Fibroblast of gingiva (primary cell): ENCODE data around the gene APOBEC3G.
"Not testable (repeated sequence)": the region's sequence is repeated elsewhere in the genome, so short reads cannot be mapped to it uniquely, and the experiment has no call there.

Experiments
- DNase-seq: peaks from one replicate; pipeline ENCODE4 v3.0.0-alpha.2; 2011; ENCODE audit warnings: low read depth

APOBEC3G gene

DNA sequence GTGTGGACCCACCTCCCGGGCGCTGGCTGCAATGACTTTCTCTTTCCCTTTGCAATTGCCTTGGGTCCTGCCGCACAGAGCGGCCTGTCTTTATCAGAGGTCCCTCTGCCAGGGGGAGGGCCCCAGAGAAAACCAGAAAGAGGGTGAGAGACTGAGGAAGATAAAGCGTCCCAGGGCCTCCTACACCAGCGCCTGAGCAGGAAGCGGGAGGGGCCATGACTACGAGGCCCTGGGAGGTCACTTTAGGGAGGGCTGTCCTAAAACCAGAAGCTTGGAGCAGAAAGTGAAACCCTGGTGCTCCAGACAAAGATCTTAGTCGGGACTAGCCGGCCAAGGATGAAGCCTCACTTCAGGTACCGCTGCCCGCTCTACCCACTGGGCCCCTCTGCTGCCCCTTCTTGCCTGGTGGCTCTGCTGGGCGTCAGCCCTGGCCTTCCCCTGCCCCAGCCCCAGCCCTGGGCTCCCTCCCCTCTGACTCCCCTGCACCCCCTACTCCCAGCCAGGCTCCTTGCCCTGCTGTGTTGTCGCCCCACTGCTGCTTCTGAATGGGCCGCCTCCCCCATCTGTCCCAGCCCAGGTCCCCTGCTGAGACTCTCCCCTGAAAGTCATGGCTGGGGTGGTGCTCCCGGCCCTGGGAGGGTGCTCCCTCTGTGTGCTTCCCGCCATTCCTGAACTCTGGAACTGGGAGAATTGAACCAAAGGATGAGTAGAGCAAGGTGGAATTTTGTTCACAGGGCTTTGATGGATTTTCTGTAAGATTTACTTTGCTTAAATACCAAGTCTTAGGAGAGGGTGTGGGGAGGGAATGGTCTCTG, at the start of gene APOBEC3G:
APOBEC3G (plus strand) TSS at position 250 of the 815 bp plus-strand sequence; CDS start at position 337, 87 bp downstream.
- peak; percentile 62 for DNase-seq

DNA sequence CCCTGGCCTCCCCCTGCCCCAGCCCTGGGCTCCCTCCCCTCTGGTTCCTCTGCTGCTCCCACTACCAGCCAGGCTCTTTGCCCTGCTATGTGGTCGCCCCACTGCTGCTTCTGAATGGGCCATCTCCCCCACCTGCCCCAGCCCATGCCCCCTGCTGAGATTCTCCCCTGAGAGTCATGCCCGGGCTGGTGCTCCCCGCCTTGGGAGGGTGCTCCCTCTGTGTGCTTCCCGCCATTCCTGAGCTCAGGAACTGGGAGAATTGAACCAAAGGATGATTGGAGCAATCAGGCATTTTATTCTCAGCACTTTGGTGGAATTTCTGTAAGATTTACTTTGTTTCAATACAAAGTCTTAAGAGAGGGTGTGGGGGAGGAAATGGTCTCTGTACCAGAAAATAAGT, 49.4 kb upstream of the APOBEC3G start:
- DNase-seq, result no peak

GRCh38 chr22:39028281-39028680, 48.8 kb upstream of the APOBEC3G start:
- DNase-seq, result no peak

GRCh38 chr22:39029227-39029626, 47.8 kb upstream of the APOBEC3G start:
- no peak for DNase-seq

DNA sequence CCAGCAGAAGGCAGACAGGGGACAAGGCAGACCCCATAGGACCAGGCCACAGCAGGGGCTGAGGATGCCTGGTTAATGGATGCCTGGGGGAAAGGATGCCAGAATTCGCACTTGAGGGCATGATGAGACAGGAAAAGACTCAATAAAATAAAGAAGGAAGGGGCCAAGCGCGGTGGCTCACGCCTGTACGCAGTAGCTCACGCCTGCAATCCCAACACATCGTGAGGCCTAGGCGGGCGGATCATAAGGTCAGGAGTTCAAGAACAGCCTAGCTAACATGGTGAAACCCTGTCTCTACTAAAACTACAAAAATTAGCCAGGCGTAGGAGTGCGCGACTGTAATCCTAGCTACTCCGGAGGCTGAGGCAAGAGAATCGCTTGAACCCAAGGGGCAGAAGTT, 46.4 kb upstream of the APOBEC3G start:
- no peak for DNase-seq

DNA sequence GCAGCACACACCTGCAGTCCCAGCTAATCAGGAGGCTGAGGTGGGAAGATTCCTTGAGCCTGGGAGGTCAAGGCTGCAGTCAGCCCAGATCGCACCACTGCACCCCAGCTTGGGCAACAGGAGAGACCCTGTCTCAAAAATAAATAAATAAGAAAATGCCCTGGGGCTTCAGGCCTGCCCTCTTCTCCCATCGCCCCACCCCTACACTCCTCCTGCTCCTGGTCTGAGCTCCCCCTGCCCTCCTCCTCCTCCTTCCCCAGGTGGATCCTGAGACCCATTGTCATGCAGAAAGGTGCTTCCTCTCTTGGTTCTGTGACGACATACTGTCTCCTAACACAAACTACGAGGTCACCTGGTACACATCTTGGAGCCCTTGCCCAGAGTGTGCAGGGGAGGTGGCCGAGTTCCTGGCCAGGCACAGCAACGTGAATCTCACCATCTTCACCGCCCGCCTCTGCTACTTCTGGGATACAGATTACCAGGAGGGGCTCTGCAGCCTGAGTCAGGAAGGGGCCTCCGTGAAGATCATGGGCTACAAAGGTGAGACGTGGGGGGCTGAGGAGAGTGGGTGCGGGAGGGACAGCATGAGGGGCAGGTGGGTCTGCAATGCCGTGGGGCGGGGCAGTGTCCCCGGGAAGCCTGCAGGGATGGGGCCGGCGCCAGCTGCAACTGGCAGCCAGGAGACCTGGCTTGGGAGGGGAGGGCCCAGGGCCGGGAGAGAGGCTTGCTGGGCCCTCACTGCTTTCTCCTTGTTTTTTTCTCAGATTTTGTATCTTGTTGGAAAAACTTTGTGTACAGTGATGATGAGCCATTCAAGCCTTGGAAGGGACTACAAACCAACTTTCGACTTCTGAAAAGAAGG, 45.4 kb upstream of the APOBEC3G start:
- not testable (repeated sequence) for DNase-seq

GRCh38 chr22:39037071-39037470, 40.0 kb upstream of the APOBEC3G start:
- DNase-seq, result not testable (repeated sequence)

GRCh38 chr22:39039306-39040126, 37.6 kb upstream of the APOBEC3G start:
- DNase-seq, result no peak

- not testable (repeated sequence) for DNase-seq
Observed at GRCh38 chr22:39040155-39040537, 36.9 kb upstream of the APOBEC3G start.

DNA sequence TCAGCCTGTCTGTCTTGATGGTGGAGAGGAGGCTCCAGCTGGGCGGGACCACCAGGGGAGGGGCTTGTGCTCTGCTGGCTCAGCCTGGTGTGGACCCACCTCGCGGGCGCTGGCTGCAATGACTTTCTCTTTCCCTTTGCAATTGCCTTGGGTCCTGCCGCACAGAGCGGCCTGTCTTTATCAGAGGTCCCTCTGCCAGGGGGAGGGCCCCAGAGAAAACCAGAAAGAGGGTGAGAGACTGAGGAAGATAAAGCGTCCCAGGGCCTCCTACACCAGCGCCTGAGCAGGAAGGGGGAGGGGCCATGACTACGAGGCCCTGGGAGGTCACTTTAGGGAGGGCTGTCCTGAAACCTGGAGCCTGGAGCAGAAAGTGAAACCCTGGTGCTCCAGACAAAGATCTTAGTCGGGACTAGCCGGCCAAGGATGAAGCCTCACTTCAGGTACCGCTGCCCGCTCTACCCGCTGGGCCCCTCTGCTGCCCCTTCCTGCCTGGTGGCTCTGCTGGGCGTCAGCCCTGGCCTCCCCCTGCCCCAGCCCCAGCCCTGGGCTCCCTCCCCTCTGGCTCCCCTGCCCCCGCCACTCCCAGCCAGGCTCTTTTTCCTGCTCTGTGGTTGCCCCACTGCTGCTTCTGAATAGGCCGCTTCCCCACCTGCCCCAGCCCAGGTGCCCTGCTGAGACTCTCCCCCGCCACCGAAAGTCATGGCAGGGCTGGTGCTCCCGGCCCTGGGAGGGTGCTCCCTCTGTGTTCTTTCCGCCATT, 36.4 kb upstream of the APOBEC3G start, which contains the start of gene APOBEC3F:
APOBEC3F (plus strand) TSS at position 327 of the 759 bp plus-strand sequence; CDS start at position 424, 97 bp downstream.
- peak; percentile 50 for DNase-seq

DNA sequence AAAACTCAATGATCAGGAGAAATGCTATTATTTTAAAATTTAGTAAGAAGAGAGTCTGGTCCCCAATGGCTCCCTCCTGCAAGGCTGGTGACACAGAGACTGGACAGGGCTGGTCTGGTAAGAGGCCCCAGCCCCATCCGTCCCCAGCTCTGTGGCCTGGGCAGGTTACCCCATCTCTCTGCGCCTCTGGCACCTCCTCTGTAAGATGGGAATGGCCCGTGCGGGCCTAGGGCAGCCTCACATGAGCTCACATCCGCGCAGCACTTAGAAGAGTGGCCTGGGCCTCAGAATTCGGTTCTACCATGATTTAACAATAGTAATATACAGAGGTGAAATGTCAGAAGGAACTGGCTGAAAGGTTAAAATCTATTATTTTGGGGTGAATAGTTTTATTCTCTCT, 35.2 kb upstream of the APOBEC3G start:
- DNase-seq, result no peak

GRCh38 chr22:39043063-39043462, 34.0 kb upstream of the APOBEC3G start:
- DNase-seq, result not testable (repeated sequence)

DNA sequence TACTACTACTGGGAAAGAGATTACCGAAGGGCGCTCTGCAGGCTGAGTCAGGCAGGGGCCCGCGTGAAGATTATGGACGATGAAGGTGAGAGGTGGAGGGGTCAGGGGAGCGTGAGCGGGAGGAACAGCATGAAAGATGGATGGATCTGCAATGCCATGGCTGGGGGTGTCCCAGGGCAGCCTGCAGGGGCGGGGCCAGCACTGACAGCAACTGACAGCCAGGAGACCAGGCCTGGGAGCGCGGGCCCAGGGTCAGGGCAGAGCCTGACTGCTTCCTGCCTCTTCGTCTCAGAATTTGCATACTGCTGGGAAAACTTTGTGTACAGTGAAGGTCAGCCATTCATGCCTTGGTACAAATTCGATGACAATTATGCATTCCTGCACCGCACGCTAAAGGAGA, 31.9 kb upstream of the APOBEC3G start:
- not testable (repeated sequence) for DNase-seq

DNA sequence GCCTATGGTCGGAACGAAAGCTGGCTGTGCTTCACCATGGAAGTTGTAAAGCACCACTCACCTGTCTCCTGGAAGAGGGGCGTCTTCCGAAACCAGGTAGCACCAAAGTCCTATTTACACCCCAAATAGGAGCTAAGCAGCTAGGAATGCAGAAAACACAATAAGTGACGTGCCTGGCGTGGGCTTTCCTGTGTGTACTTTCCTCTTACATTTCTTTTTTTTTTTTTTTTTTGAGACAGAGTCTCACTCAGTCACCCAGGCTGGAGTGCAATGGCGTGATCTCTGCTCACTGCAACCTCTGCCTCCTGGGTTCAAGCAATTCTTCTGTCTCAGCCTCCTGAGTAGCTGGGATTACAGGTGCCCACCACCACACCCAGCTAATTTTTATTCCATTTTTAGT, 27.6 kb upstream of the APOBEC3G start:
- DNase-seq, result not testable (repeated sequence)

DNA sequence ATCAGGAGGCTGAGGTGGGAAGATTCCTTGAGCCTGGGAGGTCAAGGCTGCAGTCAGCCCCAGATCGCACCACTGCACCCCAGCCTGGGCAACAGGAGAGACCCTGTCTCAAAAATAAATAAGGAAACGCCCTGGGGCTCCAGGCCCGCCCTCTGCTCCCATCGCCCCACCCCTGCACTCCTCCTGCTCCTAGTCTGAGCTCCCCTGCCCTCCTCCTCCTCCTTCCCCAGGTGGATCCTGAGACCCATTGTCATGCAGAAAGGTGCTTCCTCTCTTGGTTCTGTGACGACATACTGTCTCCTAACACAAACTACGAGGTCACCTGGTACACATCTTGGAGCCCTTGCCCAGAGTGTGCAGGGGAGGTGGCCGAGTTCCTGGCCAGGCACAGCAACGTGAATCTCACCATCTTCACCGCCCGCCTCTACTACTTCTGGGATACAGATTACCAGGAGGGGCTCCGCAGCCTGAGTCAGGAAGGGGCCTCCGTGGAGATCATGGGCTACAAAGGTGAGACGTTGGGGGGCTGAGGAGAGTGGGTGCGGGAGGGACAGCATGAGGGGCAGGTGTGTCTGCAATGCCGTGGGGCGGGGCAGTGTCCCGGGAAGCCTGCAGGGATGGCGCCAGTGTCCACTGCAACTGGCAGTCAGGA, 25.1 kb upstream of the APOBEC3G start:
- DNase-seq, result not testable (repeated sequence)

- DNase-seq, result no peak
Observed at GRCh38 chr22:39055658-39056057, 21.4 kb upstream of the APOBEC3G start.

GRCh38 chr22:39061290-39061689, 15.8 kb upstream of the APOBEC3G start:
- not testable (repeated sequence) for DNase-seq

GRCh38 chr22:39061951-39062350, 15.1 kb upstream of the APOBEC3G start:
- not testable (repeated sequence) for DNase-seq

GRCh38 chr22:39063904-39064303, 13.2 kb upstream of the APOBEC3G start:
- DNase-seq, result not testable (repeated sequence)

DNA sequence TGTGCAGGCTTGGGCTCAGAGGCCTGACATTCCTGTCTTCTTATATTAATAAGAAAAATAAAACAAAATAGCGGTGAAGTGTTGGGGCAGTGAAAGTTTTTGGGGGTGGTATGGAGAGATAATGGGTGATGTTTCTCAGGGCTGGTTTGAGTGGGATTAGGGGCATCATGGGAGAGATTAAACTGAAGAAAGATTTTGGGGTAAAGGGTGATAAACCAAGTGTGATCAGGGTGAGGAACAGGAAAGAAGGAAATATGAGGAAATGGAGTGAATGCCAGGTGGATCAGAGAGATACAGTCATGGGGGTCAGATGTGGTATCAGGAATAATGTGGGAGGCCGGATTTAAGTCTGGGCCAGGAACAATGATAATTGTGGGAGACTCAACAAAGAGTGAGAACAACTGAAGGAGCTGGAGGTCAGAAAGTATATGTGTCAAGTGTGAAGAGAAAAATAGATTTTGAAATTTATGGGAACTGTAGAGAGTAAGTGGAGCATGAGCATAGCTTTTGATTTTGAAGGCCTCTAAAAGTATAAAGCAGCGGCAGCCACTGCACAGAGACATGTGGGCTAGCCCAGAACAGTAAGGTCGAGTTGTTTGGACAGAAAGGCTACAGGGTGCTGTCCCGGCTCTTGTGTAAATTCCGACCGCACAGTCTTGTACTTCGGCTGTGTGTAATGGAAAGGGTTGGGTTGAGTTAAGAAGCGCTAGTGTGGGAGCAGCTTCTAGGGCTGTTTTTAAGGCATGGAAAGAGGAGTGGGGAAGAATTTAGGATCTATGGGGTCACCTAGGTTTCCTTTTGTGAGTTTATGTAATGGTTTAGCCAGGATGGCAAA, 10.4 kb upstream of the APOBEC3G start:
- not testable (repeated sequence) for DNase-seq
